Activated gamma-delta T cell treated with anti-CD3 and anti-CD28 coated beads, Interleukin-2, amount 50 U/mL, for 16 hours (primary cell): ENCODE measurements around the gene DDRGK1.

Experiments
- DNase-seq: peaks from one replicate; pipeline ENCODE4 v3.0.0-alpha.2; 2020; ENCODE audit warnings: low read depth

Gene DDRGK1

DNA sequence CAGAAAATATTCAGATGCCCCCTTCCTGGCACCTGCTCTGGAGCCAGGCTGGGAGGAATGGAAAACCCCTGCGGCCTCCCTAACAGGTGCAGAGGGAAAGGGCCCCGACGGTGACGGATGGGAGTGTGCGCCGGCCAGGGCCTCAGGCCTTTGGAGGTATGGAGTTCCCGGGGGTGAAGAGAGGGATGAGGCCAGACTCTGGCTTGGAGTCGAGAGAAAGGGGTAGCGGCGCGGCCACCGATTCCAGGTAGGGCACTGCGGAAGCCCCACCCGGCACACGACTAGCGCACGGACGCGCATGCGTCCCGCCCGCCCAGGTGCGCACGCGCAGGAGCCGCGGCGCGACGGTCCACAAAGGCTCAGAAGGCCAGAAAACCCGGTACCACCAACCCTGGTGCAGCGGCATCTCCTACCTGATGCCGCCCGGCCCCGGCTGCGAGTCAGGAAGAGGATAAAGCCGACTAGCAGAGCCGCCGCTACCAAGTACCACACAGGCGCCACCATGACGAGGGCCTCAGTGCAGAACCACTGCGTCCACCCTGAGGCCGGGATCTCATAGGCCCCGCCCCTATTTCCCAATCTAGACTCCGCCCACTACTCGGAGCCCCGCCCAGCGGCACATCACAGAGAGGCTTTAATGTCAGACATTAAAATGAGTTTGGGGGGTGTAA, at the start of gene DDRGK1:
Gene DDRGK1 (minus strand): TSS at position 559 of the 671 bp plus-strand sequence. CDS start 55 bp downstream, at position 504.
- peak; percentile 81 for DNase-seq

DNA sequence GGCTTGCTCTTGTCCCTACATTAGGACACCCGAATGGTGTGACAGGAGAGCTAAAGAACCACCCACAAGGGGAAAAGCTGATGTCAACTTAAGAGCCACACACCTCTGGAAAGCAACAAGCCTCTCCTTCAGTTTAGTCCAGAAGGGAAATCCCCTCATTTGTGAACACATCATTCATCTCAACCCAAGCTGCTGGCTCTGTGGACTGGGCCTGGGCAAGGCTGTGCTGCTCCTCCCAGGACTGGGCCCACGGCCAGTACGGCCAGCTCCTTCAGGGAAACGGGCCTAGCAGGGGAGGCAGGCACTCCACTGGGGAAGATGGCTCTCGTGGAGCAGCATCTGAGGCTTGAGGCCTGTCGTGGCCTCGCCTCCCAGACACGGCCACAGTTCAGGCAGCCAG, 47.3 kb upstream of the DDRGK1 start:
- DNase-seq, result no peak

DNA sequence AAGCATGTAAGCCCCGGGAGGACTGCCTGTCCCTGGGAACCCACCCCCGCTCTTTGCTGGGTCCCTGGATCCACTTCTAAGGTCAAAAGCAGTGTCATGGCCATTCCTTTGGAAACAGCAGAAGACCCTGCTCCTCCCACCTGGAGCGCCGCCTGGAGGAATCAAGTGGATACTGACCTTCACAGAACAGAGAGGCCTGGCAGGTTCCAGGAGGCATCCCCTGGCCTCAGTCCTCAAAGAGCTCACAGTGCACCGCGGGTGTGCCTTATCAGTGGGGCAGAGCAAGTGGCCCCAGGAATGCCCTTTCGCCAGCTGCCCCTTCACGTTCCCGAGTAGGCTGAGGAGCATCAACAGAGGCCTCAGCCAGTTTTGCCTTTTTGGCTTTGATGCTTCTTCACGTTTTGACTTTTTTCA, 45.6 kb upstream of the DDRGK1 start:
- no peak for DNase-seq

DNA sequence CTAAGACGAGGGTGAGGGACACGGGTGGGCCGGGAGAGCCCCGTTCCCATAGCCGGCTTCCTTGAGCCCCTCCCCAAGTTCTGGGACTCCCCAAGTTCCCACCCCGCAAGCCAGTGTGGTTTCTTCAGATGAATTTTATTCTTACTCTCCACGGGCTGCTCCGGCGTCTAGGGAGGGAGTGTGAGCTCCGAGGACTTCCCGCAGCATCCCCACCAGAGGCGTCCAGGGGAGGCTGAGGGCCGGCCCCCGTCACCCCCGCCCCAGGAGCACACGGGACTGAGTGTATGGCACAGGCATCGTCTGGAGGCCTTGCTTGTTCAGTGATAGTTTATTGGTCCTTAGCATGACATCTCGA, 44.5 kb upstream of the DDRGK1 start:
- DNase-seq, result no peak

DNA sequence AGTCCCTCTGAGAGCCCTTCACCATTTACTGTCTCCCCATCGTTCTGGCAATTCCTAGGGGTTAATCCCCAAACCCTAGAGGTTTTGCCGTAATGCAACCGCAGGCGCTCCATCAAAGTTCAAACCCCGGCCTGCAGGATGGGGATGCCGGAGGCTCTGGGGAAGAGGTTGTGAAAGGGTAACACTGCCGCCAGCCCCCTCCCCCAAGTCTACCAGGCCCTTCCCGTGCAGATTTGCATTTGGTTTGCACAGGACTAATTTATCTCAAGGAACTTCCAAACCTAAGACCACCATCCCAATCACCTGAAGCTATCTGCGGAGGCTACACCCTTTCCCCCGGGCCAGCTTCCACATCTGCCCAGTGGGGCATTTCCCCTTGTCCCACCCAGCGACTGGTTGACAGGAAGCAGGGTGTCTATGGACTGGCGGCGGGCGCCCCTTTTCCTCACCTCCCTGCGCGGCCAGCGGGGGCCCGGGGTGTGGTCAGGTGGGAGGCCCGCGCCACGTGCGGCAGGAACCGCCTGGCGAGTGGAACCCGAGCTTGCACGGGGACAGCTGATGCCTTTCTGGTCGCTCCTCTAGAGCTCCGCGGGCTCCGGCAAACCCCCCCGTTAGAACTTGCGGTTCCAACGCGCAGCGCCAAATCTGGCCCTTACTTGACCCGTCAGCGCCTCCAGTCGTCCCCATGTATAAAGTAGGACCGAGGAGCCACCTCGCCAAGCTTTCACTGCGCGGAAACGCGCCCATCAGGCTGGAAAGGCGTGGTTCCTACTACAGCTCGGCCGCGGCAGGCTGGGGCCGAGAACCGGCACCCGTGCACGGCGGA, 43.9 kb upstream of the DDRGK1 start:
- no peak for DNase-seq

DNA sequence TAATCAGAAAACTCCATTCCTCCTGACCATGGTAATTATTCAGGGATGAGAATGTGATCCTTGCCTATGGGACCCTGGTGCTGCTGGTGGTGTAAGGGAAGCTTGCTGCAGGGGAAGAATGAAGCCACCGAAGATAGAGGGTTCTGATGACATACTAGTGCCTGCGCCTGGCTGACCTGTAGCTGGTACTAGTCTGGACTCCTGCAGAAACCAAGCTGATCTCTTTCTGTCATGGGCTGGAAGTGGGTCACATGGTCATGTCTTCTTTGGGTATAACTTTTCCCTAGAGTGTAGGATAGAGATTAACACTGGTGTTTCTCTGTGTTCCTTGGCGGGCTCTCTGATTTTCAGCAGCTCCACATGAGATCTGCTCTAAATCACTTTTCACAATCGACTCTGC, 43.2 kb upstream of the DDRGK1 start:
- DNase-seq, result no peak

DNA sequence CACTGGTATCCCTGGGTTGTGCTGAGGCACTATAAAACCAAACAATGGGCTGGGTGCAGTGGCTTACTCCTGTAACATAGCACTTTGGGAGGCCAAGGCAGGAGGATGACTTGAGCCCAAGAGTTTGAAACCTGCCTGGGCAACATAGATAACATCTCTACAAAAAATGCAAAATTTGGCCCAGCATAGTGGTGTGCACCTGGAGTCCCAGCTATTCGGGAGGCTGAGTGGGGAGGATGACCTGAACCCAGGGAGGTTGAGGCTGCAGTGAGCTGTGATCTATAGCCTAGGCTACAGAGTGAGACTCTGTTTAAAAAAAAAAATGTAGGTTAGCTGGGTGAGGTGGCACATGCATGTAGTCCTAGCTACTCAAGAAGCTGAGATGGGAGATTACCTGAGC, 42.2 kb upstream of the DDRGK1 start:
- no peak for DNase-seq

DNA sequence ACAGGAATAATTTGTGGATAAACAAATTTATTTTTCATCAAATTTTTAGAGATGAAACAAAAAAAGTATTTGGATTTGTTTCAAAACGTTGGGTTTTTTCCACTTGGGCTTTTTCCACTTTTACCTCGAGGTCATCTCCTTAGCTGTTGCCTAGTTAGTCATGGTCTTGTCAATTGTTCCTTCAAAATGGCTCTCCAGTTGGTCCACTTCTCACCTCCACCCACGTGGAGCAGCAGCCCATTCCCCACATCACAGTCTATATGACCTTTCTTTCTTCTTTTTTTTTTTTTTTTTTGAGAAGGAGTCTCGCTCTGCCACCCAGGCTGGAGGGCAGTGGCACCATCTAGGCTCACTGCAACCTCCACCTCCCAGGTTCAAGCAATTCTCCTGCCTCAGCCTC, 41.2 kb upstream of the DDRGK1 start:
- no peak for DNase-seq

DNA sequence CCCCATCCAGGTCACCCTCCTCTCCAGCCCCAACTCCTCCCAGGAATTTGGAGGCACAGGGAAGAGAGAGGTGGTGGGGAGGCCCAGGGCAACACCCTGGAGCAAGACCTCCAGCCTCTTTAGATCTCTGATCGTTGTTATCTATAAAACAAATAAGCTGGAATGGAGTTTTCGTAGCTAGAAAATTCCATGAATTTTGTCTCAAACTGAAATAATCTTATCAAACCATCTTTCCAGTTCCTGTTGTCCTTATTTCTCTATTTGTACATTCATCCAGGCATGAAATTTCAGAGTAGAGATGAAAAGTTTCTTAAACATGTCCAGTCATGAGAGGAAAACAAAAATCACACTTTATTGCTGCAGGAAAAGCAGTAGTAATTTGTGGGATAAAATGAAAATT, 40.7 kb upstream of the DDRGK1 start:
- DNase-seq, result no peak

DNA sequence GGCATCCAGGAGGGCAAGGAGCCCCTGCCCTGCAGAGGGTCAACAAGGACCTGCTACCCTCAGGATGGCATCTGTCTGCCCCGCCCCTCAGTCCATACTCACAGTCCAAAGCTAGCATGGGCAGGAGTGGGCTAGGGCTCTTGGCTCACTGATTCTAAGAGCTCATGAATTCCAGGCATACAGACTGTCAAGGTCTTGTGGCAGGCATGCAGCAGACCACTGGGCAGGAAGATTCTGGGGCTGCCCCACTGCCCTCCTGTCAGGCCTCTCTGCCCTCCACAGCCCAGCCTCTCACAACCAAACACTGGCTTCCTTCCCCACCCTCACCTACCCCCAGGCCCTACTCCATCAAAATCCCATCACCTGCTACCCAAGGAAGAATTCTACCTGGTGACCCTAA, 40.1 kb upstream of the DDRGK1 start:
- no peak for DNase-seq

DNA sequence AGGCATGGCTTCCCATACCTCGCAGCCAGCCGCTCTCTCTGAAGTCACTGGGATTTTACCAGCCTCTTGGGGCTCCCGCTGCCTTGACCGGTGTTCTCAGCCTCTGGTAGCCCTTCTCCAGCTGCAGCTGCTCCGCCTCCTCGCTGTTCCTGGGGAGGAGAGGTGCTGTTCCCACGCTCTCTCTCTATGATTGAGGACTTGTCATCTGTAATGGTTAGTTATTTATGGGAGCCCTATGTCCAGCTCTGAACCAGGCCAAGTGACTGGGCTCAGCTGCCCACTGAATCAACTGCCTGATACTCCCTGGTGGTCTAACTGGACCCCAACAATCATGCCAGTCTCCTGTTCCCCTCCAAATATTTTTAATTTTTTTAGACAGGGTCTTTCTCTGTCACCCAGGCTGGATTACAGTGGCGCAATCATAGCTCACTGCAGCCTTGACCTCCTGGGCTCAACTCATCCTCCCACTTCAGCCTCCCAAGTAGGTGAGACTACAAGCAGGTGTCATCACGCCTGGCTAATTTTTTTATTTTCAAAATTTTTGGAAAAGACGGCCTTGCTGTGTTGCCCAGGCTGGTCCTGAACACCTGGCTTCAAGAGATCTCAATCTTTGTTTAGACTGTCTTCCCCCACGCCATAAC, 39.4 kb upstream of the DDRGK1 start:
- DNase-seq, result no peak

DNA sequence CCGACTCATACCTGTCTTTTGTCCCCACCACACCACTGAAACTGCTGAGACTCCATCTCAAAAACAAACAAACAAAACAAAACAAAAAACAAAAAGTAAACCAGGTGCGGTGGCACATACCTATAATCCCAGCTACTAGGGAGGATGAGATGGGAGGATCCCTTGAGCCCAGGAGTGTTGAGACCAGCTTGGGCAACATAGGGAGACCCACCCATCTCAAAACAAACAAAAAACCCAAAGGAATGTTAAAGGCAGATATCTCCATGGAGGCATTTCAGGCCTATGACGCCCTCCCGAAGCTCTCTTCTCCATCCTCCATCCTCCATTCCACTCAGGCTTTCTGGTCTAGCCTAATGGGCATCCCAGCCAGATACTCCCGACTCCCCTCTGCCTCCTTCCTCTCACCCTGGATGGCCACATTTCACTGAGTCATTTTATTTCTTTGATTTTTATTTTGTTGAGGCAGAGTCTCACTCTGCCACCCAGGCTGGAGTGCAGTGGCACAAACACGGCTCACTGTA, 37.8 kb upstream of the DDRGK1 start:
- DNase-seq, result no peak

DNA sequence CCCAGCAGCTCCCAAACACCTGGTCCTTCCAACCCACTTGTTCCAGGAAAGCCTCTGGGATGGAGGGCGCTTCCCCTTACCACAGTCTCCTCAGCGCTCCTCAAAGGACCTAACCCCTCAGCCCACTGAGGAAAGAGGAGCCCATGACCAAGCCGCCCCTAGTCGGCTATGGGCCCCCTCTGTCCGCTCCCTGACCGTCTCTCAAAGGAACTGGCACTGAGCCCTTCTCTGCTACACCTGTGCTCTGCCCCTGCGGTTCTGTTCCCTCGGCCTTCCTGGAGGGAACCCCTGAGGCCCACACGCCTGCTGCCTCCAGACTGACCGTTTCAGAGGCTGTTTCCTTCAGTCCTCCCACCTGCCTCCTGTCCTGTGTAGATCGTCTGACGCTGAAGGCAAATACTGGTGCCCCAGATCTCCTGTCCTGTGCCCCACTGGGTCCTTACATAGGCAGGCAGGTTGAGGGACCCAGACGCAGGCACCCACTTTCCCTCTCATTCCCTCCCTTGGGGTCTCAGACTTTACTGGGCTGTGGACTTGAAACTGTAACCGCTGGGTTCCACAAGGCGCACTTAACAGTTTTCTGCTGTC, 36.4 kb upstream of the DDRGK1 start:
- no peak for DNase-seq

DNA sequence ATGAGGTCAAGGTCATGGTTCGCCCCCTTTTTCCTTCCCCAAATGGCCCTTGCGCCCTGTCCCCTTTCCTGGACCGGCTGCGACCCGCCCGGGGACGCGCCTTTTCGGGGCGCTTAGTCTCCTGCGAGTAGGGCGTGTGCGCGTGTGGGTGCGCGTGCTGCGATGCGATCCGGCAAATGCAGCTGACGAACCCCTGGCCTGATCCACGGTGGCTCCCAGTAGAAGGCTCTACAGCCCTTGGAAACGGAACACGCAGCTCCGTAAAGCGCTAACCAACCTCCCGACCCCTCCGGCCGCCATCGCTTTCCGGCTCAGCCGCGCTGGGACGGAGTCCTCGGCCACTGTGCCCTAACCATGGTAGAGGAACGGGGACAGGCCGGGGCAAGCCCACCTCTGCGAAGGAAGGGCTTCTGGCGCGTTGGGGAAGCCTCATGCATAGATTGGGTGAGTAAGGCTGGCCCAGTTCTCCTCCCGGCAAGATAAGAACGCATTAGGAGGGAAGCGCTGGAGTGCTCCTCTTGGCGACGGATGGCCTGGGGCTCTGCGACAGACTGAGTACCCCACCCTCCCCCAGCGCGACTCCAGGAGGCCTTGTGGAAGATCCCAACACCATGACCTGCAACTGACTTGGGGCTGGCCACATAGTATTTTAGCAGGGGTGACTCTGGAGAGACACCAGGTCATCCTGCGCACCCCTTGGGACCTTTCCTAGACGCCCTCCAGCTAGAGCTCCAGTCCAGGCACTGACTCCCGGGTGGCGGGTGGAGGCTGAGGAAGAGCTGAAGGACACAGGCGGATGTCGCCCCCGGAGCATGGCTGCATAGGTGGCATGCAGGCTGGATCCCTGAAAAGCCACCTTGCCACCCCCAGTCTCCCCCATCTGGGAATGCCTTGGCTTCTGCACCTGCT, 35.6 kb upstream of the DDRGK1 start:
- no peak for DNase-seq

DNA sequence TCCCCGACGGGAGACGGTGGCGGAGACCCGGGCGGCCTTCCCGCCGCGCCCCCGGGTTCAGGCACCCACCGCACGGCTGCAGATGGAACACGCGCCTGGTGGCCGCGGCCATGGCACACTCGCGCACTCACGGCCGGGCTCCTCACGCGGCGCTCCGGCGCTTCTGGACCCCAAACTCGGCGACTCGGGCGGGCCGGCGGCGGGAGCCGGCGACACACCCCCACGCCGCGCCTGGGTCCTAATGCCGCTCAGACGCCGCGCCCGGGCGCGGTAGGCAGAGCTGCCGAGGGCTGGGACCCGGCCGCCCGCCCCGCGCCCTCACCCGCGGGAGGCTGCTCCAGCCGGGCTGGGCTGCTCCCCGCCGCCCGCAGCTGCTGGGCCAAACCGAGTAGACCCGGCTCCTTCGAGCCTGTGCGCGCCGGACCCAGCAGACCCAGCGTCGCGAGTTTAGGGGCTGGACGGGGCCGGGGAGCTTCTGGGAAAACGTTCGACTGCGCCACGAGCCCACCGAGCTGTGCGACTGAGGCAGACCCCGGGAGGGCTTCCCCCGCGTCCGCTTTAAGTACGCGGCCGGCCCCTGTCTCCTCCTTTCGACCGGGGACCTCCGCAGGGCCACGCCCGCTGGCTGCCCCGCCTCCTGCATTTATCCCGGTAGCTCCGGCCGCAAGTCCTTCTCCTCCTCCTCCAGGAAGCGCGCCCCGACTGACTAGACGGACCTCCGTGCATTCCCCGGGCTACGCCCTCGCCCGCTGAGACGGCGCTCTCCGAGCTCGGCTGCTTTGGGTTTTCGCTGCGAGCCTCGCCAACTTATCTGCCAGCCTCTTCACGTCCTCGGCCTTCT, 34.8 kb upstream of the DDRGK1 start, which contains the start of gene SLC4A11:
Gene SLC4A11 (minus strand): TSS at position 165 of the 841 bp plus-strand sequence. CDS start 53 bp downstream, at position 112.
- no peak for DNase-seq

DNA sequence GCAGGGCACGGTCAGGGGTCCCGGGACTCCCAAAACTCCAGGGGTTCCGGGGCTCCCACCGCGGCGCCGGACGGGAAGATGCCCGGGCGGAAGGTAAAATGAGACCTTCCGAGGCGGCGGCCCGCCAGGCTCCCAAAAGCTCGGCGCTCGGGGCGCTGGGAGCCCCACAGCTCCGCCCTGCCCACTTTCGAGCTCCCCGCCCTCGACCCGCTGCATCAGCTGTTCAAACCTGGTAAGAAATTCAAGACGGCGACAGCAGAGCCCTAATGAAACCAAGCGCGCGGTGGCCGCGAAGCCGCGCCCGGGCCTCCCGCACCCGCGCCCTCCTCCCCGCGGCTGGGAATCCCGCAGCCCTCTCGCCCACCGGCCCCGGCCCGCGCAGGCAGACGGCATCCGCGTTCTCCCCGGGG, 34.1 kb upstream of the DDRGK1 start:
- DNase-seq, result peak; percentile 19

DNA sequence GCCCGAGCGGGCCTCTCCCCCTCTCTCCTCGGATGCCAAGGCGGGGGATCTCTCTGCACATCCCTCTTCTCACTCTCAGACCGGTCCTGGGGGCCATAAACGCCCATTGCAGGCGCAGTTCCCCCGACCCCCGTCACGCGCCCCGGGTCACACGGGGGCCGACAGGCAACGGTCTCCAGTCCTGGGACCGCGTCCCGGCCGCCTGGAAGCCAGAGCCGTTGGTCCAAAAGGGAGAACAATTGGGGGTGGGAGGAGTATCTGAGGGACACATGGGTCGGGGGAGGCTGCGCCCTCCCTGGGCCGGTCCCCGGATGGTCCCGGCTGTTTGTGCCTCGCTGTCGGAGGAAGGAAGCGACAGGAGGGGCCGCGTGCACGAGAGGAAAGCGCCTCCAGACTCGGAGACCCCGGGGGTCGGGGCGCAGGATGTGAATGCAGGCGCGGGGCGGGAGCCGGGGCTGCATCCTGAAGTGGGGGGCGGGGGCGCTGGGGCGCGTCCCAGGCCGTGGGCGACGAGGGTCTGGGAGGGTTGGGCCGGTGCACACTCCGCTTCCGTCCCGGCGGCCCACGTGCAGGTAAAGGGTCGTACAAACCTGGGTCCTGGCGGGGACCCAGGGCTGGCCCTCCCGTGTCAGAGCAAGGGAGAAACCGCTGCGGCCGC, 33.6 kb upstream of the DDRGK1 start:
- DNase-seq, result no peak

DNA sequence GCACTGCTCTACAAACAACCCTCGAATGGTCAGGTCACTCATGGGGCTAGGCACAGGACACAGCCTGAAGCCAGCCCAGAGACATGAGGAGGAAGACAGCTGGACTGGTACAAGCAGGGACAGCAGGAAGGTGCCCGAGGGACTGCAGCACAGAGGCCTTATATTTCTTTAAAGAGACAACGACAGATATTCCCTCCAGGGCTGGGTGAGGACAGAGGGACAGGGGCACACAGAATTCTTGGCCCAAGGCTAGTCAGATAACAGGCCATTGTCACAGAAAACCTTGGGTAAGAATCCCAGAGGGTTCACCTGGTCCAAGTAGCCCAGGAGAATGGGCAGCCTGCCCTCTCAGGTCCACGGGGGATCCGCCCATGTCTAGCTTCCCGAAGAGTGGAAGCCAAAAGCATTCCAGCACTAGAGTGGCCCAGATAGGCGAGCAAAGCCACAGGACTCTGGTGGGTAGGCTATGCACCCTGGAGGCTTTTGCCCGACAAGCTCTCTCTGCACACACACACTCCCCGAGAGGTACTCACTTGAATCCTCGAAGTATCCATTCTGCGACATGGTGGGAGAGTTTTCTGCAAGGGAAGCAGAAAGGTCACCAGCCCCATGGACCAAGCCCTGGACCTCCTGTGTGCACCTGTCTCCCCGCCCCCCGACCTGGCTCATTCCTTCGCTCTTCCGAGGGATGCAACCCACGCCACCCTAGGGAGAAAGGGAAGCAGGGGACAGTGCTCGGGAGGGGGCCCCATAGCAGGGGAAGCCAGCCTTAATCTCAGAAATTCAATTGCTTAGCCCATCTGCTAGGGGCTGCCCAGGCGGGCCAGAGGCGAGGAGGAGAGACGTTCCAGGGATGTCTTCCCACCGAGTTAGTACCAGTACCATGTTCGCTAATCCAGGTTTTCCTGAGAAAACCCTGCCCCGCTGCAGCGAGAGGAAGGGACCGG, 32.8 kb upstream of the DDRGK1 start:
- no peak for DNase-seq
